HK-2 (cell line): ENCODE results near the gene IRGQ.
A peak's percentile ranks its signal among the peaks of the same experiment; 100 is the strongest.
"Not testable (repeated sequence)": the region's sequence is repeated elsewhere in the genome, so short reads cannot be mapped to it uniquely, and the experiment has no call there.

Experiments used
- DNase-seq: peaks from one replicate; pipeline ENCODE4 v3.0.0-alpha.2; 2018; ENCODE audit not compliant: unreplicated experiment

IRGQ gene

GRCh38 chr19:43598445-43599240 lies 2.7 kb upstream of the IRGQ start:
- no peak for DNase-seq

GRCh38 chr19:43597876-43598275 lies 1.9 kb upstream of the IRGQ start:
- no peak for DNase-seq

DNA sequence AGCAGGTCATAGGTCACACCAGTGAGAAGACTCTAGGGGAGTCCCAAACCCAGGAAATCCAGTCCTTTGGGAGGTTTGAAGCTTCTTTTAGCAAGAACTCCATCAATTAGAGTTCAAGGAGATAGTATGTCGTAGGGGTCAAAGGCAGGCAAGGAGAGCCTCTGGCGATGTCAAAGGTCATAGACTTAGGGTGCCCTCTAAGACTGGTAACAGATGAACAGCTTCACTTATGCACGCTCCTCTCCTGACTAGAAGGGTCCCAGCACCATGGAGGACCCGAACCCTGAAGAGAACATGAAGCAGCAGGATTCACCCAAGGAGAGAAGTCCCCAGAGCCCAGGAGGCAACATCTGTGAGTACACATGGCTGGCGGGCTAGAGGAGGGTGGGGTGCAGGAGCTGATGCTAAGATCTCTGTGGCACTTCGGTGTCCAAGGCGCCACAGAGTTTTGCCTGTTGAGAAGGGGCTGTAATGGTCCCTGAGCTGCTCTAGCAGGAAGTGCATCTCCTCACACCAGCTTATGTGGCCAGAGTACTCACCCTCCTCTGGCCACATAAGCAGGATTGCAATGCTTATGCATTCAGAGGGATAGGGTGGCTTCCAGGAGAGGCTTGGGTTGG lies 1.0 kb upstream of the IRGQ start:
- peak; percentile 14 for DNase-seq

DNA sequence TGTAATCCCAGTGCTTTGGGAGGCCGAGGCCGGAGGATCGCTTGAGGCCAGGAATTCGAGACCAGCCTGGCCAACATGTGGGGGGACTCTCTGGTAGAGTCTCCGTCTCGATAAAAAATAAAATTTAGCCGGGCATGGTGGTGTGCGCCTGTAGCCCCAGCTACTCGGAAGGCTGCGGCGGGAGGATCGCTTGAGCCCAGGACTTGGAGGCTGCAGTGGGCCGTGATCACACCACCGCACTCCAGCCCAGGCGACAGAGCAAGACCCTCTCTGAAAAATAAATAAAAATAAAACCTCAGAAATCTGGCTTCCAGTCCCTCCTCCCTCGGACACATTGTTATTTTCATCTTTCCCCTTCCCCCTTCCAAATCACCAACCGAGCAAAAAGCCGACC lies 332 bp downstream of the IRGQ start:
- DNase-seq, result no peak

DNA sequence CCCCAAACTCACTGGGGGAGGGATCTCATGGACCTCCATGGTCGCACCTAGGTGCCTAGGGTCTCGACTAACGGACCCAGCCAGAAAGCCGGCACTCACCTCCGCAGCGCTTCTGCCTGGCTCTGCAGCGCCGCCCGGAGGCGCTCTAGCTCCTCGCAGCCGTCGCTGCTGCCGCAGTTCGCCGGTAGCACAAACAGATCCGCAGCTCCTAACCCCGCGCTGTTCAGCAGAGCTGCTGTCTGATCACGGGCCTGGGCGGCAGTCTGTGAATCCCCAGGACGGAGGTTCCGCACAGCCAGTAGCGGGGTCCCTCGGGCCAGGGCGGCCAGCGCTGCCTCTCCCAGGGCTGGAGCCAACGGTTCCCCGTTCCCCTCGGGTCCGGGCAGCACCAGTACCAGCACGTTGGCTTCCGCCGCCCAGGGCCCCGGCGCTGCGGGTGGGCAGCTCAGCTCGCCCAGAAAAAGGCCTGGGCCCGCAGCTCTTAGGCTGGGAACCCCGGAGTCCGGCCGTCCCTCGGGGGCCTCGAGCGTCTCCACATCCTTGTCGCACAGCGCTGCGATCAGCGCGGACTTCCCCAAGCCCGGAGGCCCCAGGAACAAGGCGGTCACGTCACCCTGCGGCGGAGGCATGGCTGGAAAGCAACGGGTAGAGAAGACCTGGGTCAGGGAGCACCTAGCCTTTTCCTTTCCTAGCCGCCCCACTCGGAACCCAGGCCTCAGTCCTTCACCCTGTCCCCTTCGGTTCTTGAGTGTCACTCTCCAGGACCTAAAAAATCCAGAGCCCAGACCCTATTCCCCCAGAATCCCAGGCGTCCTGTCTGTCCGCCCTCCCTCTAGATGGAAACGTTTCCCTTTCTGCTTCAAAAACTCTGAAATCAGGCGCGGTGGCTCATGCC lies 977 bp downstream of the IRGQ start:
- peak; percentile 71 for DNase-seq

DNA sequence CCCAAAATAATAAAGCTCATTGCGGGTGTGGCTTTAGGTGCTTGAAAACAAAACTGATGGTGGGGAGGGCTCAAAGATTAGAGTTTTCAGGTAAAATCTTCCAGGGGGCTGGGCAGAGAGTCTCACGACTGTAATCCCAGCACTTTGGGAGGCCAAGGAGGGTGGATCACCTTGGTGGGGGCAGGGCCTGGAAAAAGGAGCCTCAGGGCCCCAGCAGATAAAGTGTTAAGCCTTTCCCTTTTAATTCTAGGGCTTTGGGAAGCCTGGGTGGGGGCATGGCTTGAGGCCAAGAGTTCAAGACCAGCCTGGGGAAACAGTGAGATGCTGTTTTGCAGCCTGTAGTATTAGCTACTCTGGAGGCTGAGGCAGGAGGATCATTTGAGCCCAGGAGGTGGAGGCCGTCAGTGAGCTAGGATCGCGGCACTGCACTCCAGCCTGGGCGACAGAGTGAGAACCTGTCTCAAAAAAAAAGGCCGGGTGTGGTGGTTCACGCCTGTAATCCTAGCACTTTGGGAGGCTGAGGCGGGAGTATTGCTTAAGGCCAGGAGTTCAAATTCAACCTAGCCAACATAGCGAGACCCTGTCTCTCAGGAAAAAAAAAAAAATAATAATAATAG lies 1.7 kb downstream of the IRGQ start:
- DNase-seq, result no peak

DNA sequence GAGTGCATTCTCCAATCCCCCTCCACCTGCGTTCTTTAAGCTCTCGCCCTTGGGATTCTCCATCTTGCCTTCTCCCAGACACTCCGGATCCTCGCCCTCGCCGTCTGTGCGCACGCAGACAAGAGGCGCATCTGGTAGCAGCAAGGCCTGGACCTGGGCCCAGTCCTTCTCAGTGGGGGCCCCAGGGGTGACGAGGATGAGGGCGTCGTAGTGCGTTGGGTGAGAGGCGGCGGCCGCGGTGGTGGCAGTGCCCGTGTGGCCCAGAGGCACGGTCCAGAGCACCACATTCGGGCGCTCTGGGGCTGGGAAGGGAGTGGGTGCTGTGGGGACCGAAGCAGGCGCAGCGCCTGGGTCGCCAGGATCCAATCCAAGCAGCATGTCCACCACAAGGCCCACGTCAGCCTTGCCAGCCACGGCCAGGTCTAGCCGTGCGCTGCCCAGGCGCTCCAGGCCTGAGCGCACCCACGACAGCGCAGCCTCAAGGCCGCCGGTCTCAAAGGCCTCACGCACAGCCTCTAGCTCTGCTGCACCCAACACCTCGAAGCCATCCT lies 3.1 kb downstream of the IRGQ start:
- DNase-seq, result no peak

DNA sequence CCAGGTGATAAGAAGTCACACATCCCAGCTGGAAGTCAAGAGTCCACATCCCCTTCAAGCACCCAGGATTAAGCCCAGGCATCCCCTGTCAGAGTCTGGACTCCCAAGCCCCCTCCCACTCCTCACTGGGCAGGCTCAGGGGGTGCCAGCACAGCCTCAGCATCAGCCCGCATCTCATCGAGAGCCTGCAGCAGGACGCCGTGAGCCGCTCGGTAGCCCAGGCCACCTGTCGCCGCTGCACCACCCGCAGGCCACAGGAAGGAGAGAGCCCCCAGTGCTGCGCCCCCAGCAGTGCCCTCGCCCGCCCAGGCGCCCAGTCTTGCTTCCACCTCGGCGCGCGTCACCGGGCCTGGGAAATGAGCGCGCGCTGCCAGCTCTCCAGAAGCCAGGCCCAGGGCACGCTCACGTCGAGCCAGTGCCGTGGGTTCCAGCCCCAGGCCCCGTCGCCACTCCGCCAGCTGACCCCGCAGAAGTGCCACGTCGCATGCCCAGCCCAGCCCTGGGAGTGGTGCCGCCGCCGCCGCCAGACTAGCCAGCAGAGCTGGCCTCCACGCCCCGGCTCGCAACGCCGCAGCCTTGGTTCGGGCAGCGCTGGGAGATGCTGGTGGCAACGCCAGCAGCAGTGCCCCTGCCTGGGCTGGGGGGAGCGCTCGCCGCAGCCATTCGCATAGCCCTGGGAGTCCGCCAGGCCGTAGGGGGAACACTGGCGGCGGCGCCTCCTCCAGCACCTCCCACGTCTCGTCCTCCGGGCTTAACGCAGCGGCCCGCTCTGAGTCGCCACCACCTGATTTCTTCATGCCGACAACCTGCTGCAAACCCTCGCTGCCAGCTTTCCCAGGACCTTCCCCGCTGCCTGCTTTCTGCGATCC lies 3.8 kb downstream of the IRGQ start:
- no peak for DNase-seq

GRCh38 chr19:43589678-43590077 lies 6.3 kb downstream of the IRGQ start:
- DNase-seq, result no peak

DNA sequence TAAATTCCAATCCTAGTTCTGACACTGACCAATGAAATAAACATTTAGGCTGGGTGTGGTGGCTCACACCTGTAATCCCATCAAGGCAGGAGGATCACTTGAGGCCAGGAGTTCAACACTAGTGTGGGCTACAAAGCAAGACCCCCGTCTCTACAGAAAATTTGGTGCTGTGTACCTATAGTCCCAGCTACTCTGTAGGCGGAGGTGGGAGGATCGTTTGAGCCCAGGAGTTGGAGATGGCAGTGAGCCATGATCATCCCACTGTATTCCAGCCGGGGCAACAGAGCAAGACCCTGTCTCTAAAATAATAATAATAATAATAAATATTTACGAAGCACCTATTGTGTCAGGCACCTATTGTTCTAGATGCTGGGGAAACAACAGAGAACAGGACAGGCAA lies 6.7 kb downstream of the IRGQ start:
- no peak for DNase-seq

DNA sequence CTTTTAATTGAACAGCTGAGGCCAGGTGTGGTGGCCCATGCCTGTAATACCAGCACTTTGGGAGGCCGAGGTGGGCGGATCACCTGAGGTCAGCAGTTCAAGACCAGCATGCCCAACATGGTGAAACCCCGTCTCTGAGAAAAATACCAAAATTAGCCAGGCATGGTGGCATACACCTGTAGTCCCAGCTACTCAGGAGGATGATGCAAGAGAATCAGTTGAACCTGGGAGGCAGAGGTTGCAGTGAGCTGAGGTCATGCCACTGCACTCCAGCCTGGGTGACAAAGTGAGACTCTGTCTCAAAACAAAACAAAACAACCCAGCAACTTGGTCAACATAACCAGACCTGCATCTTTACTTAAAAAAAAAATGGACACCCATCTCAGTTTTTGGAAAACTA lies 8.9 kb downstream of the IRGQ start:
- not testable (repeated sequence) for DNase-seq

DNA sequence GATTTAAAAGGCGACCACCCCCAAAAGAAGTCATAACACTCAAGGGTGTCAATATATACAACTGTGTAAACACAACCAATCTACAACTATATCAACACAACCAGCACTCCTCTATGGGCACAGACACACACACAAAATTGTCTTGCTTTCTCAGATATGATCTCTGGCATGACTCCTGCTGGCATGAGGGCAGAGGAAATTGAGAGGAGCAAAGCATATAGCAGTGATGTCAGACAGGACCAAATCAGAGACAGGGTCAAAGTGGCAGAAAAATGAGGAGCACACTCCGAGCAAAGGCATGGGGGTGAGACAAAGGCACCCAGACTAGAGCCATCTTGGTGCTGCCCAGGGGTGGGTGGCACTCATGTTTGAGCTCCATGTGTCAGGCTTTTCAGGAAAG lies 9.6 kb downstream of the IRGQ start:
- no peak for DNase-seq

DNA sequence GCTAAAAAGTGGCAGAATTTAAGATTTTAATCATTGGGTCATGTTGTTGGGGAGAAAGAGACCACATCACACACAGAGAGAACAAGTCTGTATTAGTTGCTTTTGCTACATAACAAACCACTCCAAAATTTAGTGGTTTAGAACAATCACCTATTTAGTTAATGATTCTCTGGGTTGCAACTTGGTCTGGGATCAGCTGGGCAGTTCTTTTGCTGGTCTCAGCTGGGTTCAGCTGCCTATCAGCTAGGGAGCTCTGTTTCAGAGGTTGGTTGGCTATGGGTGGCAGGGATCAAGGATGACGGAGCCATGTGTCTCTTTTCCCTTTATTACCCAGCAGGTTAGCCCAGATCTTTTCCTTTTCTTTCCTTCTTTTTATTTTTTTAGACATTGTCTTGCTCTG lies 11.4 kb downstream of the IRGQ start:
- peak; percentile 32 for DNase-seq

- DNase-seq, result no peak
Observed at GRCh38 chr19:43582495-43582894, 13.4 kb downstream of the IRGQ start.

DNA sequence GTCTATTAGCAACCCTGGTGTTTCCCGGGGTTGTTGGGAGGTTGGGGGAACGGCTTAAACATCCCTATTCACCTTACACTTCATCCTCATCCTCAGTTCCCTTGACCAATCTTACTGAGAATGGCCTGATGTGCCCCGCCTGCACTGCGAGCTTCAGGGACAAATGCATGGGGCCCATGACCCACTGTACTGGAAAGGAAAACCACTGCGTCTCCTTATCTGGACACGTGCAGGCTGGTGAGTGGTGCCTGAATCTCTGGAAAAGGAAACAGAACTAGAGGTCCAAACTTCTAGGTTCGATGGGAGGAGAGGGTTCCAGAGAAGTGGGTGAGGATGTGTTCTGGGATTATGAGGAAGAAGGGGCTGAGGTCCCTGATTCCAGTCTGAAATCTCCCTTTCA lies 14.5 kb downstream of the IRGQ start:
- DNase-seq, result no peak

DNA sequence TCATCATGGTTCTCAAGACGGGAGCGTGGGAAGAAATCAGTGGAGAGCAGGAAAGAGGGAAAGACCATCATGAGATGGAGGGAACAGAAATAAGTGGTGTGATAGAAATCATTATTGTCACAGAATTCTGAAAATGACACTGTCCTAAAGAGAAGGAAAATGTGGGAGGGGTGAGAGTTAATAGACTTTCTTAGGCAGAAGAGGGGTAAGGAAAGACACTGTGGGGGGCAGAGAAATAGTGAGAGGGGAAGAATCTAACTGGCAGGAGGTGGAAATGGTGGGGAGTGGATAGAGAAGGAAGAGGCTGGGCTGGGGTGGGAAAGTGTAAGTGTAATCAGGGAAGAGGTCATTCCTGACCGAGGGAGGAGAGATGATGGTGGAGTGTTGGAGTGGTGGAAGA lies 17.1 kb downstream of the IRGQ start:
- DNase-seq, result no peak

GRCh38 chr19:43575955-43576878 lies 19.7 kb downstream of the IRGQ start:
- DNase-seq, result no peak

DNA sequence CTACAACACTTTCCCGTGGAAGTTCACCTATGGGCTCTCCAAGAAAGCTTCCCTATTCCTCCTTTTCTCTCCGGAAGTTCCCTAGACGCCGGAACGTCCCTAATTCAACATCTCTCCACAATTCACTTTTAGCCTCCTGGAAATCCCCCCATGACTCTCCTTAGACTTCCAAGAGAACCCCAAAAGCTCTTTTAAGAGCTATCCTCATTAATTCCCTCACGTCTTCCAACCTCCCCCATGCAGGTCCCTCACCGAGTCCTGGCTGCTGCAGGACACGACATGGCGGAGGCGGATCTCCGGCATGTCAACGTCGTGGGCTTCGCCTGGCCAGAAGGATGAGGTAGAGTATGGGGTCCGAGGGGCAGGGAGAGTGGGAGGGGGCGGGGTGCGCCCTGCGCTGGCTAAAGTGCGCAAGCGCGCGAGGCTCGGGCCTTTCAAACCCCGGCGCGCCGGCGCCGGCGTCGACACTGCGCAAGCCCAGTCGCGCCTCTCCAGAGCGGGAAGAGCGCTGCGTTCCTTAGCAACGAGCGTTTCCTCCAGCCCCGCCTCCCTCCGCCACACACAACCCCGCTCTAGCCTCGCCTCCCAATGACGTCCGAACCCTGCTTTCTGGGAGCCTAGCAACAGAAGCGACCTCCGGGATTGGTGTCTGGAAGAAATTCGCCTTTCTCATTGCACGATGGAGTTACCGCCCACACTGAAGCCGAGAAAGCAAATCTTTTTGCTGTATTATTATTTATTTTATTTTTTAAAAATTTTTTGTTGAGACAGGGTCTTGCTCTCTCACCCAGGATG lies 20.6 kb downstream of the IRGQ start, which contains the start of the genes PINLYP and XRCC1:
Gene PINLYP, plus strand, starts transcription at position 646 of the 795 bp plus-strand sequence. CDS start 1,391 bp downstream, outside the sequence.
Gene XRCC1, minus strand, starts transcription at position 372 of the 795 bp plus-strand sequence. Its CDS starts 69 bp downstream, at position 303.
- peak; percentile 95 for DNase-seq
